ENCODE results near the gene TM9SF1. TPM values are rescaled to one million over a fixed set of nuclear protein-coding genes. Genes with fewer than 3 reads are reported as not detected.
A peak's percentile ranks its signal among the peaks of the same experiment; 100 is the strongest.

Gene TM9SF1
- total and polyA plus RNA-seq, 7 experiments from 2014 or later, result 16.2 to 40.5 (median 19.4) TPM

GRCh38 chr14:24189460-24189859 is 5.8 kb downstream of the TM9SF1 start:
- intact Hi-C loops (cut with micrococcal nuclease), result loop anchor here in 1 of 2 donors (2.0 kb wide), 1 partner anchor 109 kb away; the partner anchor contains the start of genes DHRS1 and NOP9
- H3K27me3 Mint-ChIP-seq, result no peaks in the 10 kb centered on the region
- H3K4me1 ChIP-seq (ENCODE audit: control insufficient read depth in 2 of 2, insufficient read depth in 2 of 2, low read length in 2 of 2), result peaks cover 17 to 23% of the 10 kb centered on the region in 2 donors
- peaks cover 0 to 23% (median 11%) of the 10 kb centered on the region in 5 donors for H3K36me3 Mint-ChIP-seq
- ATAC-seq (no peak), DNase-seq (no peak)
- peak overlapping the region; percentile 83 for H3K27ac ChIP-seq (ENCODE audit: low read depth, low read length)
- peak overlapping the region in 2 of 10 donors; percentile 11 to 12 for H3K4me3 Mint-ChIP-seq
- H3K4me1 Mint-ChIP-seq, result peaks cover 31 to 60% (median 53%) of the 10 kb centered on the region in 7 donors
- H3K9me3 Mint-ChIP-seq, result peaks cover 0 to 2% (median 0%) of the 10 kb centered on the region in 11 donors
- H3K36me3 ChIP-seq (ENCODE audit: control insufficient read depth in 2 of 3, insufficient read depth in 3 of 3, low read length in 3 of 3), result peaks cover 3 to 40% (median 5%) of the 10 kb centered on the region in 3 experiments
- CTCF ChIA-PET, result interaction anchor here (1.4 to 2.1 kb wide), 2 partner anchors 28 to 53 kb away, joined by 6 to 7 read pairs; partner anchors contain the start of genes IRF9 and TINF2
- H3K9me3 ChIP-seq (ENCODE audit: control insufficient read depth in 2 of 3, low read length in 3 of 3), result no peaks in the 10 kb centered on the region
- H3K4me3 ChIP-seq (ENCODE audit: low read length), result no peak overlapping the region
- H3K27me3 ChIP-seq (ENCODE audit: control insufficient read depth in 2 of 2, insufficient read depth in 2 of 2, low read length in 2 of 2), result no peaks in the 10 kb centered on the region
- POLR2A ChIA-PET, result interaction anchor here (0.7 to 2.8 kb wide), 12 partner anchors 9 to 1149 kb away, joined by 3 to 21 read pairs (median 4); partner anchors contain the start of genes CHMP4A, DCAF11, MDP1 and NRL
- H3K27ac Mint-ChIP-seq, result peak overlapping the region in 8 of 9 donors; percentile 33 to 96 (median 91)

DNA sequence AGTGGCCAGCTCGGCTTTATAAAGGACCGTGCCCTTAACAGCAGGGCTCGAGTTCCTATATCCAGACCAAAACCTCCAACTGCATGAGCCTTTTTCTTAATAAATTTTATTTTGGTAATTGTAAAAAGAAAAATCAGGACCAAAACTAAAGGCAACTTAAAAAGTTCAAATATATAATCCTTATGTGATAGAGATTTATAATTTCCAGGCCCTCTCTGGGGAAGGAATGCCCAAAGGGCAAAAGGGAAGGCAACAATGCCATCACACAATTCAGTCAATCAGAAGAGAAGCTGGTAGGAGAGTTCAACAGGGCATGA is 6.2 kb downstream of the TM9SF1 start:
- Histone ChIP-seq H3K27ac (ENCODE audit: low read depth, low read length) (peak overlapping the region; percentile 83), H3K4me3 (ENCODE audit: low read length) (no peak overlapping the region), H3K9me3 (ENCODE audit: control insufficient read depth in 2 of 3, low read length in 3 of 3) (no peaks in the 10 kb centered on the region), H3K36me3 (ENCODE audit: control insufficient read depth in 2 of 3, insufficient read depth in 3 of 3, low read length in 3 of 3) (peaks cover 3 to 45% (median 5%) of the 10 kb centered on the region in 3 experiments), H3K27me3 (ENCODE audit: control insufficient read depth in 2 of 2, insufficient read depth in 2 of 2, low read length in 2 of 2) (no peaks in the 10 kb centered on the region), H3K4me1 (ENCODE audit: control insufficient read depth in 2 of 2, insufficient read depth in 2 of 2, low read length in 2 of 2) (peaks cover 15 to 18% of the 10 kb centered on the region in 2 donors)
- intact Hi-C loops (cut with micrococcal nuclease), result loop anchor here in 1 of 2 donors (2.0 kb wide), 1 partner anchor 110 kb away; the partner anchor contains the start of genes DHRS1 and NOP9
- Mint-ChIP-seq H3K27me3 (no peaks in the 10 kb centered on the region), H3K9me3 (peaks cover 0 to 2% (median 0%) of the 10 kb centered on the region in 11 donors), H3K36me3 (peaks cover 0 to 23% (median 11%) of the 10 kb centered on the region in 5 donors), H3K4me3 (peak overlapping the region in 9 of 10 donors; percentile 90 to 96 (median 91)), H3K27ac (peak overlapping the region; percentile 33 to 96 (median 92)), H3K4me1 (peaks cover 27 to 56% (median 48%) of the 10 kb centered on the region in 7 donors)
- ChIA-PET POLR2A (interaction anchor here (0.8 to 2.8 kb wide), 19 partner anchors 9 to 151 kb away, joined by 3 to 21 read pairs (median 4); partner anchors contain the start of genes CHMP4A, DCAF11, IRF9 and MDP1), CTCF (interaction anchor here (1.3 to 2.1 kb wide), 3 partner anchors 27 to 248 kb away, joined by 4 to 7 read pairs (median 6); partner anchors contain the start of genes IRF9 and TINF2)
- ATAC-seq (no peak), DNase-seq (no peak)

DNA sequence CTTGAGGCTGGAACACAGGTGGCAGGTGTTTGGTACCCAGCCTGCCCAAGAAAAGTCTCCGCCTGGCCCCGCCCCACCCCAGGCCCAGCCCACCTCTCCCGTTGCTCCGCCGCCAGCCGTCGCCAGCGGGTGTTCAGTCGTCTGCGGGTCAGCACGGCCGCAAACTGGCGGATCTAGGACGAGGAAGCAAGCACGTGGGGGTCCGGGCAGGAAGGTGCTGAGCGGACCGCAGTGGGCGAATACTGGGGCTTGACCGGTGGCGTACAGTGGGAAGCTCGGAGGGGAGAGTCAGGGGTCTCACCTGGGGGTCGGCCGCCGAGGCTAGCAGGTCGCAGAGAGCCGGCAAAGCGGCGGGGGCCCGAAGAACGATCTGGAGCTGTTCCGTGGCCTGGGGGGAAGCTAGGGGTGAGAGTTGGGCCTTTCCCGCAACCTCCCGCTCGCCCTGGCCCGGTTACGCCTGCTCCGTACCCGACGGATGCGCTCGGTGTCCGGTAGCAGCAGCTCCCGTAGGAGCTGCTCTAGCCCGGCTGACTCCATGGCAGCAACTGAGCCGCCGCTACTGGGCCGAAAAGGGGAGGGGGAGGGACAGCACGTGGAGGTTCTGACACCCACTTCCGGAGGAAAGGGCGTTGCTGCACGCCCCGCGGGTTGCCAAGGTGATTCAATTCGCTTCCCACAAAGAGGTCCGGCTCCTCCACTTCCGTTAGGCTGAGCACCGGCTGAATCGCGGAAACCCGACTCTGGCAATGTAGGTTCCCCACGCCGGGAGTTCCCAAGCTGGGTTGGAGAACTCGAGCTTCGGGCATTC is 6.8 kb downstream of the TM9SF1 start, which contains the start of gene IPO4:
Gene IPO4, minus strand, starts transcription at position 566 of the 808 bp plus-strand sequence. Its CDS starts 29 bp downstream, at position 537.
- Histone ChIP-seq H3K27me3 (ENCODE audit: control insufficient read depth in 2 of 2, insufficient read depth in 2 of 2, low read length in 2 of 2) (no peaks in the 10 kb centered on the region), H3K4me3 (ENCODE audit: low read length) (peak within 1 kb of the TSS; percentile 89), H3K27ac (ENCODE audit: low read depth, low read length) (peak within 1 kb of the TSS; percentile 83), H3K4me1 (ENCODE audit: control insufficient read depth in 2 of 2, insufficient read depth in 2 of 2, low read length in 2 of 2) (peaks cover 15 to 16% of the 10 kb centered on the region in 2 donors), H3K36me3 (ENCODE audit: control insufficient read depth in 2 of 3, insufficient read depth in 3 of 3, low read length in 3 of 3) (peaks cover 3 to 49% (median 5%) of the 10 kb centered on the region in 3 experiments), H3K9me3 (ENCODE audit: control insufficient read depth in 2 of 3, low read length in 3 of 3) (no peaks in the 10 kb centered on the region)
- Mint-ChIP-seq H3K4me1 (peaks cover 24 to 53% (median 47%) of the 10 kb centered on the region in 7 donors), H3K27me3 (no peaks in the 10 kb centered on the region), H3K9me3 (peaks cover 0 to 2% (median 0%) of the 10 kb centered on the region in 11 donors), H3K36me3 (peaks cover 0 to 25% (median 11%) of the 10 kb centered on the region in 5 donors), H3K27ac (peak within 1 kb of the TSS; percentile 82 to 96 (median 92)), H3K4me3 (peak within 1 kb of the TSS; percentile 89 to 96 (median 90))
- CTCF ChIA-PET, result interaction anchor here (1.3 to 2.1 kb wide), 3 partner anchors 27 to 248 kb away, joined by 4 to 7 read pairs (median 6); partner anchors contain the start of genes IRF9 and TINF2
- ATAC-seq (peak; percentile 97), DNase-seq (peak; percentile 75 to 97 (median 94))
- POLR2A ChIA-PET, result interaction anchor here (0.6 to 2.8 kb wide), 21 partner anchors 9 to 1155 kb away, joined by 3 to 21 read pairs (median 4); partner anchors contain the start of genes CHMP4A, DCAF11, IRF9 and MDP1
- intact Hi-C loops (cut with micrococcal nuclease), result loop anchor here (1.0 to 2.0 kb wide), 14 partner anchors 8 to 243 kb away; partner anchors contain the start of genes CHMP4A (in 2 of the 2), GMPR2 (in 2 of the 2), IRF9 (in 2 of the 2) and NEDD8 (in 2 of the 2)

DNA sequence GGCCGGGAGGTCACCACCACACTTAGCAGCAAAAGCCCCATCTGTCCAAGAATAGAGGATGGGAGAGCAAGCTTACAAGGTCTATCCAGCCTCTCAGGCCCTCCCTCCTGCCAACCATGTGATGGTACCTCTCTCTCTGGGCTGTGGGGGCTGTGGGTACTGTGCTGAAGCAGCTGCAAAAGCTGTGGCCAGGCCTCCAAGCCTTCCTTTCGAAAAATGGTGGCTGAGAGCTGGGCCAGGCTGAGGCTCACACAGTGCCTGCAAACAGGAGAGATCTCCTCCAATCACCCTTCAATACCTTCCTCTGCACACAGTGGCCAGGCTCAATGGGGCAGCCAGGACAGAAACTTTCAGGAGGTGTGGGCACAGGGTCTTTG is 7.7 kb downstream of the TM9SF1 start:
- Mint-ChIP-seq H3K36me3 (peaks cover 0 to 19% (median 7%) of the 10 kb centered on the region in 5 donors), H3K27ac (peak overlapping the region; percentile 82 to 96 (median 90)), H3K4me1 (peaks cover 20 to 45% (median 41%) of the 10 kb centered on the region in 7 donors), H3K27me3 (no peaks in the 10 kb centered on the region), H3K9me3 (peaks cover 0 to 3% (median 0%) of the 10 kb centered on the region in 11 donors), H3K4me3 (peak overlapping the region in 9 of 10 donors; percentile 89 to 92 (median 90))
- peaks cover 15 to 16% of the 10 kb centered on the region in 2 donors for H3K4me1 ChIP-seq (ENCODE audit: control insufficient read depth in 2 of 2, insufficient read depth in 2 of 2, low read length in 2 of 2)
- H3K4me3 ChIP-seq (ENCODE audit: low read length), result peak overlapping the region; percentile 89
- ChIA-PET CTCF (interaction anchor here (2.1 kb wide), 1 partner anchor 26 kb away, joined by 7 read pairs; the partner anchor contains the start of gene IRF9), POLR2A (interaction anchor here (0.7 to 2.8 kb wide), 10 partner anchors 8 to 144 kb away, joined by 3 to 21 read pairs (median 5); partner anchors contain the start of genes CHMP4A, DCAF11, EMC9 and MDP1)
- no peak for DNase-seq
- peak overlapping the region; percentile 83 for H3K27ac ChIP-seq (ENCODE audit: low read depth, low read length)
- H3K9me3 ChIP-seq (ENCODE audit: control insufficient read depth in 2 of 3, low read length in 3 of 3), result no peaks in the 10 kb centered on the region
- intact Hi-C loops (cut with micrococcal nuclease), result no loop called here
- H3K36me3 ChIP-seq (ENCODE audit: control insufficient read depth in 2 of 3, insufficient read depth in 3 of 3, low read length in 3 of 3), result peaks cover 5 to 52% (median 10%) of the 10 kb centered on the region in 3 experiments
- H3K27me3 ChIP-seq (ENCODE audit: control insufficient read depth in 2 of 2, insufficient read depth in 2 of 2, low read length in 2 of 2), result no peaks in the 10 kb centered on the region
- ATAC-seq, result no peak

DNA sequence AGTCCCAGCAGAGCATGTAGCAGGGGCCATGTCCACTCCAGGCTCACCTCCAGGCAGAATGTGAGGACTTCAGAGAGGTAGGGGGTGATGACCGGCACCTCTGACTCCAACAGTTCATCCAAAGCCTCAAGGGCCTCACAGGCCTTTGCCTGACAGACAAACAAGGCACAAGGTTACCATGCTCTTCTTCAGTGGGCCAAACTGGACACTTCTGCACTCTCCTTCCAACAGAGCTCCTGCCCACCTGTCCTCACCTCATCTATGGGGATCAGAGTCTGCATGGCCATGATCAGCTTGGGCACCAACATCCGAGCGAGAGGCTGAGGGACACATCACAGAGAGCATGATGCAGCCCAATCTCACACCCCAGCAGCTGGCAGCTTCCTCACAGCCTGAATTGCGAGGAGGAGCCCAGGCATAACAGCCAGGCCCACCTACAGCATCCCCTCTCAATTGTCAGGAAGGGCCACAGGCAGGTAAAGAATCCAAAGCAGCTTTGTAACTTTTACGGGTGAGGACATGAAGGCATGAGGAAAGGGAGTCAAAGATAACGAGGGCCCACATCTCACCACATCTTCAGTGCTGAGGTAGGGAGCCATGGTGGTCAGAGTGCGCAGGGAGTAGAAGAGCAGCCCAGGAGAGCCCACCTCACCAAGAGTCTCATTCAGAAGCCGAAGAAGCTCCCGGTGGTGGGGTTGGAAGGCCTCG is 8.3 kb downstream of the TM9SF1 start:
- ChIA-PET POLR2A (interaction anchor here (0.7 to 2.8 kb wide), 9 partner anchors 9 to 145 kb away, joined by 3 to 13 read pairs (median 5); partner anchors contain the start of genes CHMP4A, DHRS1, EMC9 and IRF9), CTCF (interaction anchor here (1.1 kb wide), 1 partner anchor 26 kb away, joined by 3 read pairs; the partner anchor contains the start of gene IRF9)
- peaks cover 1 to 53% (median 10%) of the 10 kb centered on the region in 3 experiments for H3K36me3 ChIP-seq (ENCODE audit: control insufficient read depth in 2 of 3, insufficient read depth in 3 of 3, low read length in 3 of 3)
- DNase-seq (no peak), ATAC-seq (no peak)
- no peaks in the 10 kb centered on the region for H3K27me3 ChIP-seq (ENCODE audit: control insufficient read depth in 2 of 2, insufficient read depth in 2 of 2, low read length in 2 of 2)
- intact Hi-C loops (cut with micrococcal nuclease), result no loop called here
- Mint-ChIP-seq H3K4me1 (peaks cover 15 to 40% (median 37%) of the 10 kb centered on the region in 7 donors), H3K27me3 (no peaks in the 10 kb centered on the region), H3K4me3 (peak overlapping the region; percentile 26 to 92 (median 90)), H3K27ac (peak overlapping the region in 7 of 9 donors; percentile 37 to 96 (median 62)), H3K36me3 (peaks cover 0 to 16% (median 2%) of the 10 kb centered on the region in 5 donors), H3K9me3 (peaks cover 0 to 4% (median 0%) of the 10 kb centered on the region in 11 donors)
- peaks cover 15 to 16% of the 10 kb centered on the region in 2 donors for H3K4me1 ChIP-seq (ENCODE audit: control insufficient read depth in 2 of 2, insufficient read depth in 2 of 2, low read length in 2 of 2)
- H3K27ac ChIP-seq (ENCODE audit: low read depth, low read length), result no peak overlapping the region
- no peak overlapping the region for H3K4me3 ChIP-seq (ENCODE audit: low read length)
- no peaks in the 10 kb centered on the region for H3K9me3 ChIP-seq (ENCODE audit: control insufficient read depth in 2 of 3, low read length in 3 of 3)

Measured in naive thymus-derived CD4-positive, alpha-beta T cell (primary cell).